Thyroid gland (tissue), 4 donors: Measurements from ENCODE around the gene CASP10.

Source experiments
- POLR2A ChIP-seq, 2 donors: fragments of 450-650 bp; IDR thresholded peaks; one replicate each; pipeline ENCODE4 v1.6.1; 2017; ENCODE audit warnings: antibody characterized with exemption in 2 of 2, mild to moderate bottlenecking in 2 of 2, moderate library complexity in 1 of 2
- TF ChIP-seq, protein P1 (sequence below), 6 experiments: fragments of 200-600 bp in 3 of 6; fragments of 450-650 bp in 3 of 6; sonication (generic) in 3 of 6; IDR thresholded peaks; one replicate each; pipeline ENCODE4 v1.5.1; 2016 to 2019; ENCODE audit warnings: antibody characterized with exemption in 6 of 6, mild to moderate bottlenecking in 2 of 6, inconsistent platforms in 1 of 6, moderate library complexity in 1 of 6

DNA sequence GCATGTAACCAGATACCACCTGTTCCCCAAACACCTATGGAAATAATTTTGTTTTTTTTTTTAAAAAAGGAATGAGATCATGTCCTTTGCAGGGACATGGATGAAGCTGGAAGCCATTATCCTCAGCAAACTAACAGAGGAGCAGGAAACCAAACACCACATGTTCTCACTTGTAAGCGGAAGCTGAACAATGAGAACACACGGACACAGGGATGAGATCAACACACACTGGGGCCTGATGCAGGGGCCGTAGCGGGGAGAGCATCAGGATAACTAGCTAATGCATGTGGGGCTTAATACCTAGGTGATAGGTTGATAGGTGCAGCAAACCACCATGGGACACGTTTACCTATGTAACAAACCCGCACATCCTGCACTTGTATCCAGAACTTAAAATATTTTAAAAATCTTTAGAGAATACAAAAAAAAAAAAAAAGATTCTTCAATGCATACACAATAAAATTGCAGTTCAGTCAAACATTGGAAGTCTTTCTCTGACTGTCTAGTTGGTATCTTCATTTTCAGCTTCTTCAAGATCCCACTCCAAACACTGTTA, 11.6 kb upstream of the CASP10 start:
- TF ChIP-seq, protein P1, sequence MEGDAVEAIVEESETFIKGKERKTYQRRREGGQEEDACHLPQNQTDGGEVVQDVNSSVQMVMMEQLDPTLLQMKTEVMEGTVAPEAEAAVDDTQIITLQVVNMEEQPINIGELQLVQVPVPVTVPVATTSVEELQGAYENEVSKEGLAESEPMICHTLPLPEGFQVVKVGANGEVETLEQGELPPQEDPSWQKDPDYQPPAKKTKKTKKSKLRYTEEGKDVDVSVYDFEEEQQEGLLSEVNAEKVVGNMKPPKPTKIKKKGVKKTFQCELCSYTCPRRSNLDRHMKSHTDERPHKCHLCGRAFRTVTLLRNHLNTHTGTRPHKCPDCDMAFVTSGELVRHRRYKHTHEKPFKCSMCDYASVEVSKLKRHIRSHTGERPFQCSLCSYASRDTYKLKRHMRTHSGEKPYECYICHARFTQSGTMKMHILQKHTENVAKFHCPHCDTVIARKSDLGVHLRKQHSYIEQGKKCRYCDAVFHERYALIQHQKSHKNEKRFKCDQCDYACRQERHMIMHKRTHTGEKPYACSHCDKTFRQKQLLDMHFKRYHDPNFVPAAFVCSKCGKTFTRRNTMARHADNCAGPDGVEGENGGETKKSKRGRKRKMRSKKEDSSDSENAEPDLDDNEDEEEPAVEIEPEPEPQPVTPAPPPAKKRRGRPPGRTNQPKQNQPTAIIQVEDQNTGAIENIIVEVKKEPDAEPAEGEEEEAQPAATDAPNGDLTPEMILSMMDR (IDR thresholded peaks at IDR 0.05), result no peak
- TF ChIP-seq POLR2A (IDR thresholded peaks at IDR 0.05), result no peak
